HCT116 (cell line): Measurements from ENCODE around the gene FAM135A. TPM values are rescaled to one million over a fixed set of nuclear protein-coding genes. Genes with fewer than 3 reads are reported as not detected.

ENCODE experiments used
- ATAC-seq: fragments of 200-7000 bp; cut with Tn5 transposase; 2 replicates; pipeline ENCODE4 v1.9.1; 2020; ENCODE audit warnings: mild to moderate bottlenecking, moderate library complexity
- BruUV-seq: library from RNA; stranded (reverse); fragments of 400-500 nt; replicated peaks from 2 replicates; lab custom pipeline; 2021; lab: Mats Ljungman, UMichigan
- CTCF ChIA-PET: fragments of 300-600 bp; sonication (Branson Sonifier 250); formaldehyde crosslinking; loops from one replicate; lab custom pipeline; 2021; ENCODE audit warnings: antibody characterized with exemption; lab: Charles Lee
- POLR2A ChIA-PET: fragments of 300-600, 350-600 bp; sonication (Branson Sonifier 250); formaldehyde crosslinking; loops from one replicate; lab custom pipeline; 2021; ENCODE audit warnings: antibody characterized with exemption; lab: Charles Lee
- RAD21 ChIA-PET, 2 experiments: fragments of 300-600 bp; sonication (Branson Sonifier 250); formaldehyde crosslinking; loops; one replicate each; lab custom pipeline; 2023; ENCODE audit warnings: low total read pairs in 2 of 2; ENCODE audit not compliant: uncharacterized antibody in 2 of 2, unreplicated experiment in 2 of 2, low non-redundant PET in 1 of 2; lab: Charles Lee
- DNase-seq: peaks from one replicate; pipeline ENCODE4 v3.0.0-alpha.2; 2010; ENCODE audit warnings: low read depth, low spot score
- H2AFZ ChIP-seq: fragments of 200-600 bp; shearing (Covaris generic), sonication (generic); 2 replicates; pipeline ENCODE4 v1.6.1; 2017; ENCODE audit warnings: low read depth, mixed run types, mixed read lengths, antibody characterized with exemption, low read length; ENCODE audit not compliant: poor library complexity, severe bottlenecking
- H3K27ac ChIP-seq: 2 replicates; pipeline ENCODE4 v1.5.1; 2012; ENCODE audit warnings: low read depth, low read length
- H3K27me3 ChIP-seq: fragments of 200-600 bp; sonication (generic); 2 replicates; pipeline ENCODE4 v1.6.1; 2016; ENCODE audit warnings: mixed run types, low read length, mixed read lengths; ENCODE audit not compliant: insufficient read depth
- H3K36me3 ChIP-seq, 2 experiments: fragments of 200-500 bp in 1 of 2; fragments of 200-600 bp in 1 of 2; sonication (Bioruptor generic) in 1 of 2; sonication (generic) in 1 of 2; 2 replicates each; pipeline versions ENCODE4 v1.5.1 to v1.6.1; 2014 to 2016; ENCODE audit warnings: low read length in 2 of 2, inconsistent platforms in 1 of 2, mixed read lengths in 1 of 2, mixed run types in 1 of 2; ENCODE audit not compliant: insufficient read depth in 2 of 2, control insufficient read depth in 1 of 2
- H3K4me1 ChIP-seq, 2 experiments: fragments of 200-600 bp in 1 of 2; sonication (generic) in 1 of 2; 2 replicates each; pipeline versions ENCODE4 v1.5.1 to v1.6.1; 2012 to 2017; ENCODE audit warnings: low read length in 2 of 2, inconsistent platforms in 1 of 2, mild to moderate bottlenecking in 1 of 2, mixed read lengths in 1 of 2, mixed run types in 1 of 2, moderate library complexity in 1 of 2; ENCODE audit not compliant: insufficient read depth in 2 of 2, control insufficient read depth in 1 of 2
- H3K4me2 ChIP-seq: fragments of 200-600 bp; sonication (generic); 2 replicates; pipeline ENCODE4 v1.6.1; 2017; ENCODE audit warnings: mixed run types, low read length, mixed read lengths
- H3K4me3 ChIP-seq, 2 experiments: fragments of 200-600 bp in 1 of 2; sonication (generic) in 1 of 2; replicated peaks in 1 of 2; 2 replicates each; pipeline ENCODE4 v1.5.1; 2011 to 2016; ENCODE audit warnings: low read length in 2 of 2, control low read depth in 1 of 2, low read depth in 1 of 2, mild to moderate bottlenecking in 1 of 2, mixed read lengths in 1 of 2, mixed run types in 1 of 2
- H3K79me2 ChIP-seq: fragments of 200-600 bp; sonication (generic); 2 replicates; pipeline ENCODE4 v1.6.1; 2017; ENCODE audit warnings: mild to moderate bottlenecking, mixed run types, low read length, moderate library complexity, mixed read lengths; ENCODE audit not compliant: insufficient read depth
- H3K9ac ChIP-seq: fragments of 200-600 bp; sonication (generic); 2 replicates; pipeline ENCODE4 v1.6.1; 2016; ENCODE audit warnings: low read length, mixed read lengths
- H3K9me2 ChIP-seq: fragments of 200-600 bp; sonication (generic), shearing (Covaris generic); 2 replicates; pipeline ENCODE4 v1.6.1; 2017; ENCODE audit warnings: mixed run types, mild to moderate bottlenecking, moderate library complexity; ENCODE audit not compliant: insufficient read depth
- H3K9me3 ChIP-seq, 2 experiments: fragments of 200-500 bp in 1 of 2; fragments of 200-600 bp in 1 of 2; sonication (Bioruptor generic) in 1 of 2; sonication (generic) in 1 of 2; 2 replicates each; pipeline ENCODE4 v1.6.1; 2014 to 2017; ENCODE audit warnings: low read length in 2 of 2, mixed read lengths in 2 of 2, inconsistent platforms in 1 of 2, low read depth in 1 of 2, mild to moderate bottlenecking in 1 of 2, mixed run types in 1 of 2, moderate library complexity in 1 of 2; ENCODE audit not compliant: control insufficient read depth in 1 of 2, insufficient read depth in 1 of 2
- H4K20me1 ChIP-seq: fragments of 200-600 bp; sonication (generic), shearing (Covaris generic); 2 replicates; pipeline ENCODE4 v1.6.1; 2017; ENCODE audit warnings: mixed run types, mild to moderate bottlenecking, moderate library complexity; ENCODE audit not compliant: insufficient read depth
- CEBPB ChIP-seq: IDR thresholded peaks from 2 replicates; pipeline ENCODE4 v1.6.1; 2012; ENCODE audit warnings: low read depth
- ELF1 ChIP-seq: IDR thresholded peaks from 2 replicates; pipeline ENCODE4 v1.6.1; 2012; ENCODE audit warnings: low read depth, borderline replicate concordance
- RAD21 ChIP-seq: IDR thresholded peaks from 2 replicates; pipeline ENCODE4 v1.6.1; 2012; ENCODE audit warnings: low read depth, mild to moderate bottlenecking
- SRF ChIP-seq: IDR thresholded peaks from 2 replicates; pipeline ENCODE4 v1.6.1; 2012; ENCODE audit warnings: low read depth
- YY1 ChIP-seq: IDR thresholded peaks from 2 replicates; pipeline ENCODE4 v1.6.1; 2011; ENCODE audit warnings: low read length, low read depth, moderate library complexity, mild to moderate bottlenecking; ENCODE audit not compliant: insufficient replicate concordance; ENCODE audit errors: extremely low read depth
- intact Hi-C: fragments of 100-400 bp; cut with micrococcal nuclease; formaldehyde crosslinking; loops from 2 replicates; pipeline ENCODE4 v1.10.0; 2022
- total RNA-seq: library from RNA; stranded (reverse); gene quantifications from one replicate; pipeline ENCODE4 v1.2.1, GENCODE V29; 2021; ENCODE audit not compliant: unreplicated experiment
- TF ChIP-seq, protein P1 (sequence below): IDR thresholded peaks from 2 replicates; pipeline ENCODE4 v1.6.1; 2012
- TF ChIP-seq, protein P2 (sequence below): IDR thresholded peaks from 2 replicates; pipeline ENCODE4 v1.6.1; 2011; ENCODE audit warnings: mild to moderate bottlenecking, low read length, moderate library complexity; ENCODE audit not compliant: insufficient replicate concordance; ENCODE audit errors: extremely low read depth

The FAM135A gene
- total RNA-seq, 1 experiment from 2014 or later, result 20.8 TPM

DNA sequence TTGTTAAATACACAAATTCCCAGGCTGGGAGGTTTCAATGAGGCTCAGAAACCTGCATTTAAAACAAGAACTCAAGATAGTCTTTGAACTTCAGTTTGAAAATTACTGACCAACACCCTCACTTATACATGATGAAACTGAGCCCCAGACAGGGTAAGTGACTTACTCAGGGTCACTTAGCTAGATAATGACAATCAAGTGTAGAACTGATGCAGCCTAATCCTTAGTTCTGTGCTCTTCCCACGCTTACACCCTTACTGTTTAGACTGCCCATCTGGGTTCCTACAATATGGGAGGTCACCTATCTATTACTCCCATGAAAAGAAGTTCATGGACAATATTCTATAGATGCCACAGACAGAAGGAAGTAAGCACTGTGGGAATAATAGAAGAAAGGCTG lies 24.5 kb upstream of the FAM135A start:
- Histone ChIP-seq H3K9ac (no peak overlapping the region), H3K36me3 (no peaks in the 10 kb centered on the region), H3K27ac (no peak overlapping the region), H3K9me3 (no peaks in the 10 kb centered on the region), H4K20me1 (no peaks in the 10 kb centered on the region), H3K4me1 (no peaks in the 10 kb centered on the region), H3K4me2 (no peak overlapping the region), H3K4me3 (no peak overlapping the region), H3K27me3 (no peaks in the 10 kb centered on the region), H2AFZ (no peak overlapping the region), H3K9me2 (no peaks in the 10 kb centered on the region), H3K79me2 (no peaks in the 10 kb centered on the region)
- ChIA-PET POLR2A (interaction anchor here (1.4 to 3.7 kb wide), 2 partner anchors 10 to 24 kb away, joined by 8 to 12 read pairs; partner anchors contain the start of gene FAM135A), CTCF (interaction anchor here (0.9 to 1.2 kb wide), 3 partner anchors 17 to 21 kb away, joined by 3 to 5 read pairs (median 3); no protein-coding TSS in a partner anchor), RAD21 (no interaction called here)
- intact Hi-C loops, result no loop called here
- TF ChIP-seq YY1 (no peak), SRF (no peak), RAD21 (no peak), CEBPB (no peak)
- no TSS peak for BruUV-seq
- DNase-seq (no peak), ATAC-seq (no peak)

DNA sequence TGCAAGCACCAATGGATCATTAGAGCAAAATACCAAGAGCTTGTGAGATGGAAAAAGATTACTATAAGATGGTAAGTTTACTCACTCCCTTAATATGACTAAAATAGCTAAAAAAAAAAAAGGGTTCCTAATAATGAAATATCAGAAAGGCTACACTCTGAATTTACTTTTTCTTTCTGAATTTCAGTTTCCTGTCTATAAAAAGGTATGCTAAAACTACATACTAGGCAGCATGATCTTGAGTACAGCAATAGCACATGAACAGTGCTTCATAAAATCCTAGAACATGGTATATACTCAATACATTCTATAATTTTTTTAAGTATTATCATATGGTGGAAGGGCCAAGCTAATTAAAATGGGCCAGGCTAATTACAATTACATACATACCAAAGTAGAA lies 24.0 kb upstream of the FAM135A start:
- BruUV-seq, result no TSS peak
- Histone ChIP-seq H4K20me1 (no peaks in the 10 kb centered on the region), H3K4me3 (no peak overlapping the region), H3K36me3 (no peaks in the 10 kb centered on the region), H3K27me3 (no peaks in the 10 kb centered on the region), H3K79me2 (no peaks in the 10 kb centered on the region), H3K27ac (no peak overlapping the region), H3K4me2 (no peak overlapping the region), H3K9me3 (no peaks in the 10 kb centered on the region), H3K4me1 (no peaks in the 10 kb centered on the region), H3K9ac (no peak overlapping the region), H2AFZ (no peak overlapping the region), H3K9me2 (no peaks in the 10 kb centered on the region)
- POLR2A ChIA-PET, result interaction anchor here (1.4 to 3.7 kb wide), 2 partner anchors 10 to 24 kb away, joined by 8 to 12 read pairs; partner anchors contain the start of gene FAM135A
- no peak for ATAC-seq
- CTCF ChIA-PET, result interaction anchor here (0.9 to 1.2 kb wide), 3 partner anchors 18 to 21 kb away, joined by 3 to 5 read pairs (median 3); no protein-coding TSS in a partner anchor
- intact Hi-C loops, result no loop called here
- RAD21 ChIA-PET, result no interaction called here
- no peak for DNase-seq
- TF ChIP-seq YY1 (no peak), ELF1 (no peak)
- TF ChIP-seq, protein P1, sequence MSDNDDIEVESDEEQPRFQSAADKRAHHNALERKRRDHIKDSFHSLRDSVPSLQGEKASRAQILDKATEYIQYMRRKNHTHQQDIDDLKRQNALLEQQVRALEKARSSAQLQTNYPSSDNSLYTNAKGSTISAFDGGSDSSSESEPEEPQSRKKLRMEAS, result no peak
- TF ChIP-seq, protein P2, sequence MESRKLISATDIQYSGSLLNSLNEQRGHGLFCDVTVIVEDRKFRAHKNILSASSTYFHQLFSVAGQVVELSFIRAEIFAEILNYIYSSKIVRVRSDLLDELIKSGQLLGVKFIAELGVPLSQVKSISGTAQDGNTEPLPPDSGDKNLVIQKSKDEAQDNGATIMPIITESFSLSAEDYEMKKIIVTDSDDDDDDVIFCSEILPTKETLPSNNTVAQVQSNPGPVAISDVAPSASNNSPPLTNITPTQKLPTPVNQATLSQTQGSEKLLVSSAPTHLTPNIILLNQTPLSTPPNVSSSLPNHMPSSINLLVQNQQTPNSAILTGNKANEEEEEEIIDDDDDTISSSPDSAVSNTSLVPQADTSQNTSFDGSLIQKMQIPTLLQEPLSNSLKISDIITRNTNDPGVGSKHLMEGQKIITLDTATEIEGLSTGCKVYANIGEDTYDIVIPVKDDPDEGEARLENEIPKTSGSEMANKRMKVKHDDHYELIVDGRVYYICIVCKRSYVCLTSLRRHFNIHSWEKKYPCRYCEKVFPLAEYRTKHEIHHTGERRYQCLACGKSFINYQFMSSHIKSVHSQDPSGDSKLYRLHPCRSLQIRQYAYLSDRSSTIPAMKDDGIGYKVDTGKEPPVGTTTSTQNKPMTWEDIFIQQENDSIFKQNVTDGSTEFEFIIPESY, result no peak
